Kidney (tissue), 14 donors: ENCODE measurements around the gene FZD8. TPM values are rescaled to one million over a fixed set of nuclear protein-coding genes. Genes with fewer than 3 reads are reported as not detected.

Source experiments
- DNase-seq, 5 donors: peaks; one replicate each; pipeline ENCODE4 v3.0.0-alpha.2; 2013 to 2020
- FAIRE-seq: peaks from 2 replicates; lab custom pipeline; 2012; peaks lifted over from hg19 to GRCh38; lab: Jason Lieb, UNC
- H3K27ac ChIP-seq, 2 donors: one replicate each; pipeline ENCODE4 v1.7.0; 2013; ENCODE audit warnings: low read depth in 2 of 2, low read length in 2 of 2, inconsistent platforms in 1 of 2
- H3K27me3 ChIP-seq: one replicate; pipeline ENCODE4 v1.7.1; 2013; ENCODE audit warnings: low read length, inconsistent platforms; ENCODE audit not compliant: control insufficient read depth, insufficient read depth
- H3K36me3 ChIP-seq, 3 donors: one replicate each; pipeline versions ENCODE4 v1.7.0 to v1.7.1; 2013; ENCODE audit warnings: low read length in 3 of 3, control low read depth in 1 of 3, inconsistent platforms in 1 of 3; ENCODE audit not compliant: insufficient read depth in 3 of 3, control insufficient read depth in 2 of 3
- H3K4me1 ChIP-seq, 3 donors: one replicate each; pipeline versions ENCODE4 v1.7.0 to v1.7.1; 2013; ENCODE audit warnings: low read length in 3 of 3, inconsistent platforms in 1 of 3, low read depth in 1 of 3; ENCODE audit not compliant: control insufficient read depth in 2 of 3, insufficient read depth in 2 of 3
- H3K4me3 ChIP-seq, 3 donors: one replicate each; pipeline versions ENCODE4 v1.7.0 to v1.8.1; 2013; ENCODE audit warnings: low read length in 3 of 3, control low read depth in 1 of 3, inconsistent platforms in 1 of 3
- H3K9ac ChIP-seq, 3 donors: one replicate each; pipeline versions ENCODE4 v1.7.0 to v1.7.1; 2013; ENCODE audit warnings: low read length in 3 of 3, control low read depth in 1 of 3, inconsistent platforms in 1 of 3
- H3K9me3 ChIP-seq, 3 donors: one replicate each; pipeline versions ENCODE4 v1.7.0 to v1.7.1; 2013; ENCODE audit warnings: low read length in 3 of 3, control low read depth in 1 of 3, inconsistent platforms in 1 of 3; ENCODE audit not compliant: control insufficient read depth in 2 of 3, insufficient read depth in 1 of 3
- CTCF ChIP-seq: IDR thresholded peaks from 3 replicates; pipeline ENCODE4 v1.5.1; 2012; ENCODE audit warnings: mild to moderate bottlenecking, moderate library complexity, borderline replicate concordance; ENCODE audit not compliant: insufficient read depth; ENCODE audit errors: extremely low read depth
- intact Hi-C: fragments of 100-400 bp; cut with DNase I; formaldehyde crosslinking; loops from one replicate; pipeline ENCODE4 v1.11.1; 2022
- polyA plus RNA-seq: library from polyadenylated mRNA; stranded (reverse); fragments of 350-450 nt; fragmentation: Illumina TruSeq; extraction: RNeasy Lipid Tissue Mini Kit (QIAGEN cat#74804); gene quantifications from one replicate; pipeline ENCODE4 v1.2.3, GENCODE V29; 2014; ENCODE audit warnings: low read depth, low replicate concordance; ENCODE audit not compliant: insufficient read depth
- total RNA-seq: library from RNA; stranded (reverse); fragmentation: NEBNext Ultra II Directional; extraction: Animal tissue kit (Norgen Biotek cat#: 25700); gene quantifications from one replicate; pipeline ENCODE4 v1.2.1, GENCODE V29; 2021
- donor health status: control.
- donor health status: control.
- donor health status: control.
- donor health status: control.
- donor health status: control.
- donor health status: DM: yes; HTN: yes; CAD: no.
- donor health status: Normal renal cell carcinoma (clear cell type).

The FZD8 gene
- total and polyA plus RNA-seq, 2 donors from 2014 or later, result 10.8 to 18.8 TPM

- no peak overlapping the region for H3K4me3 ChIP-seq
- H3K9ac ChIP-seq, result no peak overlapping the region
- intact Hi-C loops, result loop anchor here (10.0 kb wide), 1 partner anchor 1158 kb away; no protein-coding TSS in a partner anchor
- no peaks in the 10 kb centered on the region for H3K9me3 ChIP-seq
- H3K27ac ChIP-seq, result no peak overlapping the region
- H3K4me1 ChIP-seq, result no peaks in the 10 kb centered on the region
- no peaks in the 10 kb centered on the region for H3K36me3 ChIP-seq
- FAIRE-seq (no peak), DNase-seq (no peak)
- TF ChIP-seq CTCF, result no peak
- no peaks in the 10 kb centered on the region for H3K27me3 ChIP-seq
Measured at GRCh38 chr10:35626971-35627507, 15.1 kb downstream of the FZD8 start.

DNA sequence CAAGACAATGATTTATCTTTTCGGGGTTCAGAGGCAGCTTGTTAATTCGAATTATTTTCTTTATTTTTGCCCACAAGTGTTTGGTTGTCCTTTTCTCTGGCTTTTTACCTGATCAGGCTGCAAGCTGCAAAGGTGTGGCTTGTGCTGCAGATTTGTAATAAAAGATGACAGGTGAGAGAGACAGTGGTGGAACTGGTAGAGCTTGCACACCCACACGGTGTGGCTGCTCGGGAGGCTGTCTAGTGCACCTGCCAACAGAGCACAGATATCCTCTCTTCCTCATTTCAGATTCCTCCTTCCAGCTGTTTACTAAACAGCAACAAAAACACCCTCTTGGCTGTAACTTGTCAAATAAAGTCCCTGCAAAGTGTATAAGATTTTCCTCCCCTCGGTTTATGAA lies 27.8 kb downstream of the FZD8 start:
- no peaks in the 10 kb centered on the region for H3K27me3 ChIP-seq
- TF ChIP-seq CTCF, result no peak
- no peak overlapping the region for H3K9ac ChIP-seq
- H3K4me1 ChIP-seq, result no peaks in the 10 kb centered on the region
- no peaks in the 10 kb centered on the region for H3K9me3 ChIP-seq
- no peaks in the 10 kb centered on the region for H3K36me3 ChIP-seq
- DNase-seq (no peak), FAIRE-seq (no peak)
- intact Hi-C loops, result no loop called here
- no peak overlapping the region for H3K4me3 ChIP-seq
- no peak overlapping the region for H3K27ac ChIP-seq

DNA sequence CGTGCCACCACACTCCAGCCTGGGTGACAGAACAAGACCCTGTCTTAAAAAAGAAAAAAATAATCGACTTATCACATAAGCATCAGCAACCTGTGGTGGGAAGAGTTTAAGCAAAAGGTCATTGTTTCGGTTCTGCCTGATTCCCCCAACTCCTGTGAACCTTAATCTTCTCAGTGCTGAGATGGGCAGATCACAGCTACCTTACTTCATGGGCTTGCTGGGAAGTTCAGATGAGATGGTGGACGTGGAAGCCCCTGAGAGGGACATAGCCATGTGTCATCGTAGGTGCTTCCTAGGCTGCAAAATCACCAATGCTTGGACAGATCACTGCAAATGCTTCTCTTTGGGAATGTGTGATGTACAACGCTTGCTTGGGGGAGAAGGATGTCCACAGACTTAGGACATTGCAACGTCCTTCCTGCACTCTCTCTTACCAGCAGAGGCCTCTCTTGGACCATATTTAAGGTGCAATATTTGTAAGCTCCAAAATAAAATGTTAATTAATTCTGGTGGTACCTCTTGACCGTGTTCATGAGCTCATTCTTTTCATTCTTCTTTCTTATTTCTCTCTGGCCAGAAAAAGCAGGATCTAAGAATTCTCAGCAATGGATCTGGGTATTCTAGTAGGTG lies 28.4 kb downstream of the FZD8 start:
- Histone ChIP-seq H3K4me3 (no peak overlapping the region), H3K4me1 (no peaks in the 10 kb centered on the region), H3K9me3 (no peaks in the 10 kb centered on the region), H3K27ac (no peak overlapping the region), H3K36me3 (no peaks in the 10 kb centered on the region), H3K9ac (no peak overlapping the region), H3K27me3 (no peaks in the 10 kb centered on the region)
- peak; percentile 40 for TF ChIP-seq CTCF
- DNase-seq (peak in 1 of 5 donors; percentile 63), FAIRE-seq (no peak)
- intact Hi-C loops, result no loop called here
